ENCODE measurements around the gene IFITM5.
"Not testable (repeated sequence)": the region's sequence is repeated elsewhere in the genome, so short reads cannot be mapped to it uniquely, and the experiment has no call there.

Gene IFITM5

GRCh38 chr11:324156-324555, 24.8 kb upstream of the IFITM5 start:
- Histone ChIP-seq H4K20me1 (ENCODE audit: control insufficient read depth, insufficient read depth, low read depth, low read length) (no peaks in the 10 kb centered on the region), H3K36me3 (ENCODE audit: control insufficient read depth, low read length) (no peaks in the 10 kb centered on the region), H3K27me3 (ENCODE audit: control insufficient read depth, low read length) (peaks cover 2% of the 10 kb centered on the region; the same call in 1 of the 2 replicates), H3K4me2 (ENCODE audit: low read length) (peak overlapping the region; percentile 30), H3K4me3 (ENCODE audit: low read length) (no peak overlapping the region), H3K9me3 (ENCODE audit: control insufficient read depth, insufficient read depth, low read length) (peaks cover under 1% of the 10 kb centered on the region; the same call in 1 of the 2 replicates), H3K27ac (ENCODE audit: low read depth, low read length) (peak overlapping the region; percentile 19), H3K79me2 (ENCODE audit: control insufficient read depth, low read length) (no peaks in the 10 kb centered on the region), H3K9me2 (replicated peaks; ENCODE audit: control insufficient read depth, low read length) (no peaks in the 10 kb centered on the region), H3F3A (ENCODE audit: control insufficient read depth, insufficient read depth) (peaks cover 18% of the 10 kb centered on the region), H3K4me1 (ENCODE audit: control insufficient read depth, low read length) (peaks cover 52% of the 10 kb centered on the region)
- TF ChIP-seq CTCF (IDR thresholded peaks at IDR 0.05; ENCODE audit: low read depth, low read length, poor library complexity, severe bottlenecking) (no peak), EZH2phosphoT487 (IDR thresholded peaks at IDR 0.05; ENCODE audit: borderline replicate concordance, low read length) (no peak)

- not testable (repeated sequence) for H3K9me3 ChIP-seq (ENCODE audit: control insufficient read depth, insufficient read depth, low read length); H3K27me3 ChIP-seq (ENCODE audit: control insufficient read depth, low read length); H4K20me1 ChIP-seq (ENCODE audit: control insufficient read depth, insufficient read depth, low read depth, low read length); H3K36me3 ChIP-seq (ENCODE audit: control insufficient read depth, low read length); H3K79me2 ChIP-seq (ENCODE audit: control insufficient read depth, low read length); H3K27ac ChIP-seq (ENCODE audit: low read depth, low read length); H3F3A ChIP-seq (ENCODE audit: control insufficient read depth, insufficient read depth); H3K4me2 ChIP-seq (ENCODE audit: low read length); H3K9me2 ChIP-seq (replicated peaks; ENCODE audit: control insufficient read depth, low read length); H3K4me3 ChIP-seq (ENCODE audit: low read length)
- peaks cover 22% of the 10 kb centered on the region for H3K4me1 ChIP-seq (ENCODE audit: control insufficient read depth, low read length)
These were observed 20.6 kb upstream of the IFITM5 start for GRCh38 chr11:319888-320273.

GRCh38 chr11:319121-319887, 20.0 kb upstream of the IFITM5 start:
- not testable (repeated sequence) for H4K20me1 ChIP-seq (ENCODE audit: control insufficient read depth, insufficient read depth, low read depth, low read length); H3K79me2 ChIP-seq (ENCODE audit: control insufficient read depth, low read length); H3K36me3 ChIP-seq (ENCODE audit: control insufficient read depth, low read length); H3K27me3 ChIP-seq (ENCODE audit: control insufficient read depth, low read length); H3F3A ChIP-seq (ENCODE audit: control insufficient read depth, insufficient read depth); H3K9me3 ChIP-seq (ENCODE audit: control insufficient read depth, insufficient read depth, low read length); H3K4me3 ChIP-seq (ENCODE audit: low read length); H3K9me2 ChIP-seq (replicated peaks; ENCODE audit: control insufficient read depth, low read length); H3K27ac ChIP-seq (ENCODE audit: low read depth, low read length)
- H3K4me2 ChIP-seq (ENCODE audit: low read length), result peak overlapping the region; percentile 40; the same call in 1 of the 2 replicates
- H3K4me1 ChIP-seq (ENCODE audit: control insufficient read depth, low read length), result peaks cover 21% of the 10 kb centered on the region

- not testable (repeated sequence) for H3K27ac ChIP-seq (ENCODE audit: low read depth, low read length); H3K9me2 ChIP-seq (replicated peaks; ENCODE audit: control insufficient read depth, low read length); H3K79me2 ChIP-seq (ENCODE audit: control insufficient read depth, low read length); H3K27me3 ChIP-seq (ENCODE audit: control insufficient read depth, low read length); H3K9me3 ChIP-seq (ENCODE audit: control insufficient read depth, insufficient read depth, low read length); H3F3A ChIP-seq (ENCODE audit: control insufficient read depth, insufficient read depth); H3K36me3 ChIP-seq (ENCODE audit: control insufficient read depth, low read length); H3K4me3 ChIP-seq (ENCODE audit: low read length); H4K20me1 ChIP-seq (ENCODE audit: control insufficient read depth, insufficient read depth, low read depth, low read length)
- peaks cover 21% of the 10 kb centered on the region for H3K4me1 ChIP-seq (ENCODE audit: control insufficient read depth, low read length)
- peak overlapping the region; percentile 40; the same call in 1 of the 2 replicates for H3K4me2 ChIP-seq (ENCODE audit: low read length)
These were observed 19.2 kb upstream of the IFITM5 start for GRCh38 chr11:318405-319120.

- H3K27me3 ChIP-seq (ENCODE audit: control insufficient read depth, low read length); H4K20me1 ChIP-seq (ENCODE audit: control insufficient read depth, insufficient read depth, low read depth, low read length); H3K9me3 ChIP-seq (ENCODE audit: control insufficient read depth, insufficient read depth, low read length); H3K79me2 ChIP-seq (ENCODE audit: control insufficient read depth, low read length); H3K4me2 ChIP-seq (ENCODE audit: low read length); H3K9me2 ChIP-seq (replicated peaks; ENCODE audit: control insufficient read depth, low read length); H3K27ac ChIP-seq (ENCODE audit: low read depth, low read length); H3K36me3 ChIP-seq (ENCODE audit: control insufficient read depth, low read length); H3K4me3 ChIP-seq (ENCODE audit: low read length); H3F3A ChIP-seq (ENCODE audit: control insufficient read depth, insufficient read depth): not testable (repeated sequence)
- H3K4me1 ChIP-seq (ENCODE audit: control insufficient read depth, low read length), result peaks cover 25% of the 10 kb centered on the region
These were observed 18.5 kb upstream of the IFITM5 start for GRCh38 chr11:317668-318404.

All from DOHH2 (cell line).